Mesothelial cell of epicardium (in vitro differentiated cells): ENCODE results near the gene CCDC150. TPM values are rescaled to one million over a fixed set of nuclear protein-coding genes. Genes with fewer than 3 reads are reported as not detected.

Source experiments
- DNase-seq, 2 experiments: peaks; one replicate each; pipeline ENCODE4 v3.0.0; 2021; ENCODE audit warnings: low spot score in 2 of 2; ENCODE audit not compliant: unreplicated experiment in 2 of 2
- H3K27ac Mint-ChIP-seq: 2 replicates; pipeline ENCODE4 v1.8.0; 2021; ENCODE audit warnings: mixed read lengths
- H3K27me3 Mint-ChIP-seq: 2 replicates; pipeline ENCODE4 v1.8.0; 2021; ENCODE audit warnings: low read depth, mixed read lengths
- H3K36me3 Mint-ChIP-seq: 2 replicates; pipeline ENCODE4 v1.8.0; 2021; ENCODE audit warnings: mixed read lengths
- H3K4me1 Mint-ChIP-seq: 2 replicates; pipeline ENCODE4 v1.8.0; 2021; ENCODE audit warnings: mixed read lengths
- H3K4me3 Mint-ChIP-seq: 2 replicates; pipeline ENCODE4 v1.8.0; 2021; ENCODE audit warnings: mild to moderate bottlenecking, moderate library complexity, mixed read lengths
- H3K9me3 Mint-ChIP-seq: 2 replicates; pipeline ENCODE4 v1.8.0; 2021; ENCODE audit warnings: mixed read lengths
- CTCF ChIP-seq: fragments of 200-600 bp; sonication (generic); IDR thresholded peaks from one replicate; pipeline ENCODE4 v1.5.0; 2021; ENCODE audit warnings: antibody characterized with exemption; ENCODE audit not compliant: unreplicated experiment
- total RNA-seq: library from RNA; stranded (reverse); gene quantifications from 3 replicates; pipeline ENCODE4 v1.2.1, GENCODE V29; 2021

The CCDC150 gene
- total RNA-seq, 1 donor from 2014 or later, result 16.6 TPM

DNA sequence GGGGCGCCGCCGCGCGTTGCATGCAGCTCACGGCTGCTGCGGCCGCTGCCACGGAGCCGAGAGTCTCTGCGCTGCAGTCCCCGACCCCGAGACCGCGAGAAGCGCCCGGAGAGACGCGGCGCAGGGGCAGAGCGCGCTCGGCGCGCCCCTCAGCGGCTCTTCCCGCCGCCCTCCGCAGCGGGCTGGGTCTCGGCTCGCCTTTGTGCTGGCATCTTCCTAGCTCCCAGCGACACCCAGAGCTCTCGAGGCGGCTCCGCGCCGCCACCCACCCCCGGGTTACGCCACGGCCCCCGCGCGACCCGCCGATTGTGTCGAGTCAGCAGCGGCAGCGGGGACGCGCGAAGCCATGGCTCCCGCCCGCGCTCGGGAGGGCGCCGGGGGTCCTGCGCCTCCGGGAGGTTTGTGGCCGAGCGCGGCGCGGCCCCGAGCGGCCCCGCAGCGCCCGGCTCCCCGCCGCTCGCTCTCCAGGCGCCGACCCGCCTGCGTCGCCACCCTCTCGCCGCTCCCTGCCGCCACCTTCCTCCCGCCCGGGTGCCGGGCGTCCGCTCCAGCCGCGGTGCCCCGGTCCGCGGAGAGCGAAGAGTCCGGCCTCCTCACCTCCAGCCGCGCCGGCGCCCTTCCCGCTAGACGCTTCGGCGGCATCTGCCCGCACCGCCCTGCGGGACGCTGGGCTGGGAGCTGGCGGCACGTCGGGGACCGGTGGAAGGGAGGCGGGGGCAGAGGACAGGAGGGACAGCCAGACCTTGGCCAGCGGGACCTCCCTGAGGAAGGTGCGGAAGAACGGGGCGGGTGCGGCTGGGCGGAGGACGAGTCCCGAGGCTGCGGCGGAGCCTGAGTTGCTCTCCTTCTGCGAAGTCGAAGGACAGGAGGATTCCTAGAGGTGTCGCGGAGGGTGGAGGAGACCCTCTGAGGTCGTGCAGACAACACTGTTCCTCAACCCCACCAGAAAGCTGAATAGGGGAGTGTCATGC lies 46.3 kb upstream of the CCDC150 start, which contains the start of gene HECW2:
TSS of gene HECW2 (minus strand) at position 644 of the 971 bp plus-strand sequence.
- peak within 1 kb of the TSS; percentile 95 for H3K27ac Mint-ChIP-seq
- no peaks in the 10 kb centered on the region for H3K9me3 Mint-ChIP-seq
- peaks cover 36% of the 10 kb centered on the region for H3K4me1 Mint-ChIP-seq
- H3K36me3 Mint-ChIP-seq, result no peaks in the 10 kb centered on the region
- peak within 1 kb of the TSS; percentile 93 for H3K4me3 Mint-ChIP-seq
- no peak for TF ChIP-seq CTCF
- H3K27me3 Mint-ChIP-seq, result peaks cover 16% of the 10 kb centered on the region
- DNase-seq, result peak; percentile 48 to 73

- peaks cover 16% of the 10 kb centered on the region for H3K27me3 Mint-ChIP-seq
- H3K4me3 Mint-ChIP-seq, result peak overlapping the region; percentile 56
- no peak for DNase-seq
- peaks cover 36% of the 10 kb centered on the region for H3K4me1 Mint-ChIP-seq
- no peak for TF ChIP-seq CTCF
- no peaks in the 10 kb centered on the region for H3K36me3 Mint-ChIP-seq
- peak overlapping the region; percentile 19 for H3K27ac Mint-ChIP-seq
- H3K9me3 Mint-ChIP-seq, result no peaks in the 10 kb centered on the region
Measured at GRCh38 chr2:196594158-196594557, 45.4 kb upstream of the CCDC150 start.

GRCh38 chr2:196597531-196597930 lies 42.0 kb upstream of the CCDC150 start:
- Mint-ChIP-seq H3K27me3 (peaks cover 16% of the 10 kb centered on the region), H3K4me3 (no peak overlapping the region), H3K27ac (no peak overlapping the region), H3K36me3 (no peaks in the 10 kb centered on the region), H3K4me1 (peaks cover 6% of the 10 kb centered on the region), H3K9me3 (no peaks in the 10 kb centered on the region)
- TF ChIP-seq CTCF, result no peak
- DNase-seq, result no peak

DNA sequence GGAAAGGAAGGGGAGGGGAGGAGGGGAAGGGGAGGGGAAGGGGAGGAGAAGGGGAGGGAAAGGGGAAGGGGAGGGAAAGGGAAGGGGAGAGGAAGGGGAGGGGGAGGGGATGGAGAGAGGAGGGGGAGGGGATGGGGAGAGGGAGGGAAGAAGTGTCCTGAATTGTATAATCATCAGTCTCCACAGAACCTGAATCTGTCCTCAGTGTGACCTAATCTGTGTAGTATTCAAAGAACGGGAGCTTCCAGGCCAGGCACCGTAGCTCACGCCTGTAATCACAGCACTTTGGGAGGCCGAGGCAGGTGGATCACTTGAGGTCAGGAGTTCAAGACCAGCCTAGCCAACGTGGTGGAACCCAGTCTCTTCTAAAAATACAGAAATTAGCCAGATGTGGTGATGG lies 41.1 kb upstream of the CCDC150 start:
- TF ChIP-seq CTCF, result no peak
- Mint-ChIP-seq H3K9me3 (no peaks in the 10 kb centered on the region), H3K27ac (no peak overlapping the region), H3K4me3 (no peak overlapping the region), H3K36me3 (no peaks in the 10 kb centered on the region), H3K27me3 (peaks cover 16% of the 10 kb centered on the region), H3K4me1 (peaks cover 5% of the 10 kb centered on the region)
- DNase-seq, result no peak

GRCh38 chr2:196598846-196599245 lies 40.7 kb upstream of the CCDC150 start:
- Mint-ChIP-seq H3K27me3 (peaks cover 16% of the 10 kb centered on the region), H3K27ac (no peak overlapping the region), H3K4me3 (no peak overlapping the region), H3K36me3 (no peaks in the 10 kb centered on the region), H3K9me3 (no peaks in the 10 kb centered on the region), H3K4me1 (peaks cover 2% of the 10 kb centered on the region)
- TF ChIP-seq CTCF, result no peak
- no peak for DNase-seq
